ENCODE data around the gene LPCAT1. TPM values are rescaled to one million over a fixed set of nuclear protein-coding genes. Genes with fewer than 3 reads are reported as not detected.

Gene LPCAT1
- total and polyA plus RNA-seq, 2 of the 13 experiments (the other 11 are each of a cell fraction or from before 2014, with no cell fraction given) = 29.8 to 90.6 TPM

DNA sequence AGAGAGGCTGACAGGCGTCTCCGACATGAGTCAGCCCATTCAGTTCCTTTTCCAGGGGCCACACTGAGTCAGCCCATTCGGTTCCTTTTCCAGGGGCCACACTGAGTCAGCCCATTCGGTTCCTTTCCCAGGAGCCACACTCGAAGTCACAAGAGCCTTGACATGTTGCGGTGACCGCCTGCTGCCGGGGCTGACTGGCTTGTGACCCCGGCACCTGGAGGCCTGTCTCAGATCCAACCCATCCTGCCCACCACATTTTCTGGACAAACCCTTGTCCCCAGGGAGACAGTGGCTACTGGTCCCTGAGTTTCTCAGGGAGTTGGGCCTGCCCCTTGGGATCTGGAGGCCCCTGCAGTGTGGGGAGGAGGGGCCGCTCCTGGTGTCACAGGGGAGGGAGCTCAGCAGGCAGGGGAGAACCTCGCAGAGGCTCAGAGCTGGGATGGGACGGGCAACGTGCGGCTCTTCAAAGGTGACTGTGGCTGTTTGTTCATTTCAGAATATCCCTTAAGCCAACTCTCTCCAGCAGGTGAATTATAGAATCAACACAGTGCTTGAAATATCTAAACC lies 40.5 kb upstream of the LPCAT1 start (continued):
- TF ChIP-seq, protein P1, sequence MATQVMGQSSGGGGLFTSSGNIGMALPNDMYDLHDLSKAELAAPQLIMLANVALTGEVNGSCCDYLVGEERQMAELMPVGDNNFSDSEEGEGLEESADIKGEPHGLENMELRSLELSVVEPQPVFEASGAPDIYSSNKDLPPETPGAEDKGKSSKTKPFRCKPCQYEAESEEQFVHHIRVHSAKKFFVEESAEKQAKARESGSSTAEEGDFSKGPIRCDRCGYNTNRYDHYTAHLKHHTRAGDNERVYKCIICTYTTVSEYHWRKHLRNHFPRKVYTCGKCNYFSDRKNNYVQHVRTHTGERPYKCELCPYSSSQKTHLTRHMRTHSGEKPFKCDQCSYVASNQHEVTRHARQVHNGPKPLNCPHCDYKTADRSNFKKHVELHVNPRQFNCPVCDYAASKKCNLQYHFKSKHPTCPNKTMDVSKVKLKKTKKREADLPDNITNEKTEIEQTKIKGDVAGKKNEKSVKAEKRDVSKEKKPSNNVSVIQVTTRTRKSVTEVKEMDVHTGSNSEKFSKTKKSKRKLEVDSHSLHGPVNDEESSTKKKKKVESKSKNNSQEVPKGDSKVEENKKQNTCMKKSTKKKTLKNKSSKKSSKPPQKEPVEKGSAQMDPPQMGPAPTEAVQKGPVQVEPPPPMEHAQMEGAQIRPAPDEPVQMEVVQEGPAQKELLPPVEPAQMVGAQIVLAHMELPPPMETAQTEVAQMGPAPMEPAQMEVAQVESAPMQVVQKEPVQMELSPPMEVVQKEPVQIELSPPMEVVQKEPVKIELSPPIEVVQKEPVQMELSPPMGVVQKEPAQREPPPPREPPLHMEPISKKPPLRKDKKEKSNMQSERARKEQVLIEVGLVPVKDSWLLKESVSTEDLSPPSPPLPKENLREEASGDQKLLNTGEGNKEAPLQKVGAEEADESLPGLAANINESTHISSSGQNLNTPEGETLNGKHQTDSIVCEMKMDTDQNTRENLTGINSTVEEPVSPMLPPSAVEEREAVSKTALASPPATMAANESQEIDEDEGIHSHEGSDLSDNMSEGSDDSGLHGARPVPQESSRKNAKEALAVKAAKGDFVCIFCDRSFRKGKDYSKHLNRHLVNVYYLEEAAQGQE (IDR thresholded peaks at IDR 0.05; ENCODE audit: borderline replicate concordance in 1 of 2, low read depth in 1 of 2, low read length in 2 of 2) = no peak
- TF ChIP-seq, protein P2, sequence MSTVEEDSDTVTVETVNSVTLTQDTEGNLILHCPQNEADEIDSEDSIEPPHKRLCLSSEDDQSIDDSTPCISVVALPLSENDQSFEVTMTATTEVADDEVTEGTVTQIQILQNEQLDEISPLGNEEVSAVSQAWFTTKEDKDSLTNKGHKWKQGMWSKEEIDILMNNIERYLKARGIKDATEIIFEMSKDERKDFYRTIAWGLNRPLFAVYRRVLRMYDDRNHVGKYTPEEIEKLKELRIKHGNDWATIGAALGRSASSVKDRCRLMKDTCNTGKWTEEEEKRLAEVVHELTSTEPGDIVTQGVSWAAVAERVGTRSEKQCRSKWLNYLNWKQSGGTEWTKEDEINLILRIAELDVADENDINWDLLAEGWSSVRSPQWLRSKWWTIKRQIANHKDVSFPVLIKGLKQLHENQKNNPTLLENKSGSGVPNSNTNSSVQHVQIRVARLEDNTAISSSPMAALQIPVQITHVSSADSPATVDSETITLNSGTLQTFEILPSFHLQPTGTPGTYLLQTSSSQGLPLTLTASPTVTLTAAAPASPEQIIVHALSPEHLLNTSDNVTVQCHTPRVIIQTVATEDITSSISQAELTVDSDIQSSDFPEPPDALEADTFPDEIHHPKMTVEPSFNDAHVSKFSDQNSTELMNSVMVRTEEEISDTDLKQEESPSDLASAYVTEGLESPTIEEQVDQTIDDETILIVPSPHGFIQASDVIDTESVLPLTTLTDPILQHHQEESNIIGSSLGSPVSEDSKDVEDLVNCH (CRISPR knock-in tag; IDR thresholded peaks at IDR 0.05) = no peak
- TF ChIP-seq SOX5 (CRISPR knock-in tag; IDR thresholded peaks at IDR 0.05; ENCODE audit: borderline replicate concordance) = peak; percentile 15; the same call in 1 of the 2 replicates
- 0 out of 2 replicates have a peak, but pooled peaks have one; percentile 56 for TF ChIP-seq ZNF713 (CRISPR knock-in tag; IDR thresholded peaks at IDR 0.05)
- no peak for TF ChIP-seq EZH2 (conservative IDR thresholded peaks at IDR 0.05; ENCODE audit: low read depth, low read length)
- TF ChIP-seq SP4 (CRISPR knock-in tag; IDR thresholded peaks at IDR 0.05) = no peak
- no peak for TF ChIP-seq ZNF350 (CRISPR knock-in tag; IDR thresholded peaks at IDR 0.05; ENCODE audit: borderline replicate concordance, low read depth)
- no peak for TF ChIP-seq ATM (IDR thresholded peaks at IDR 0.05; ENCODE audit: borderline replicate concordance)
- no peak; the same call in 1 of the 2 replicates for TF ChIP-seq GFI1 (CRISPR knock-in tag; IDR thresholded peaks at IDR 0.05; ENCODE audit: borderline replicate concordance)
- TF ChIP-seq RBM39 (IDR thresholded peaks at IDR 0.05; ENCODE audit: low read depth, low read length, poor library complexity, severe bottlenecking) = no peak
- TF ChIP-seq, protein P3, sequence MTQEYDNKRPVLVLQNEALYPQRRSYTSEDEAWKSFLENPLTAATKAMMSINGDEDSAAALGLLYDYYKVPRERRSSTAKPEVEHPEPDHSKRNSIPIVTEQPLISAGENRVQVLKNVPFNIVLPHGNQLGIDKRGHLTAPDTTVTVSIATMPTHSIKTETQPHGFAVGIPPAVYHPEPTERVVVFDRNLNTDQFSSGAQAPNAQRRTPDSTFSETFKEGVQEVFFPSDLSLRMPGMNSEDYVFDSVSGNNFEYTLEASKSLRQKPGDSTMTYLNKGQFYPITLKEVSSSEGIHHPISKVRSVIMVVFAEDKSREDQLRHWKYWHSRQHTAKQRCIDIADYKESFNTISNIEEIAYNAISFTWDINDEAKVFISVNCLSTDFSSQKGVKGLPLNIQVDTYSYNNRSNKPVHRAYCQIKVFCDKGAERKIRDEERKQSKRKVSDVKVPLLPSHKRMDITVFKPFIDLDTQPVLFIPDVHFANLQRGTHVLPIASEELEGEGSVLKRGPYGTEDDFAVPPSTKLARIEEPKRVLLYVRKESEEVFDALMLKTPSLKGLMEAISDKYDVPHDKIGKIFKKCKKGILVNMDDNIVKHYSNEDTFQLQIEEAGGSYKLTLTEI (CRISPR knock-in tag; conservative IDR thresholded peaks at IDR 0.05) = no peak
- TF ChIP-seq, protein P4, sequence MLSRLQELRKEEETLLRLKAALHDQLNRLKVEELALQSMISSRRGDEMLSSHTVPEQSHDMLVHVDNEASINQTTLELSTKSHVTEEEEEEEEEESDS (CRISPR knock-in tag; IDR thresholded peaks at IDR 0.05; ENCODE audit: borderline replicate concordance) = no peak
- TF ChIP-seq ZNF552 (CRISPR knock-in tag; IDR thresholded peaks at IDR 0.05; ENCODE audit: borderline replicate concordance) = 0 out of 2 replicates have a peak, but pooled peaks have one; percentile 53
- TF ChIP-seq NCOA2 (CRISPR knock-in tag; IDR thresholded peaks at IDR 0.05) = peak; percentile 73
- TF ChIP-seq, protein P5, sequence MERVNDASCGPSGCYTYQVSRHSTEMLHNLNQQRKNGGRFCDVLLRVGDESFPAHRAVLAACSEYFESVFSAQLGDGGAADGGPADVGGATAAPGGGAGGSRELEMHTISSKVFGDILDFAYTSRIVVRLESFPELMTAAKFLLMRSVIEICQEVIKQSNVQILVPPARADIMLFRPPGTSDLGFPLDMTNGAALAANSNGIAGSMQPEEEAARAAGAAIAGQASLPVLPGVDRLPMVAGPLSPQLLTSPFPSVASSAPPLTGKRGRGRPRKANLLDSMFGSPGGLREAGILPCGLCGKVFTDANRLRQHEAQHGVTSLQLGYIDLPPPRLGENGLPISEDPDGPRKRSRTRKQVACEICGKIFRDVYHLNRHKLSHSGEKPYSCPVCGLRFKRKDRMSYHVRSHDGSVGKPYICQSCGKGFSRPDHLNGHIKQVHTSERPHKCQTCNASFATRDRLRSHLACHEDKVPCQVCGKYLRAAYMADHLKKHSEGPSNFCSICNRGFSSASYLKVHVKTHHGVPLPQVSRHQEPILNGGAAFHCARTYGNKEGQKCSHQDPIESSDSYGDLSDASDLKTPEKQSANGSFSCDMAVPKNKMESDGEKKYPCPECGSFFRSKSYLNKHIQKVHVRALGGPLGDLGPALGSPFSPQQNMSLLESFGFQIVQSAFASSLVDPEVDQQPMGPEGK (CRISPR knock-in tag; IDR thresholded peaks at IDR 0.05) = peak; percentile 60; the same call in 1 of the 2 replicates
- no peak for TF ChIP-seq KLF15 (CRISPR knock-in tag; IDR thresholded peaks at IDR 0.05; ENCODE audit: borderline replicate concordance)
- TF ChIP-seq MTA3 (CRISPR knock-in tag; IDR thresholded peaks at IDR 0.05) = no peak
- TF ChIP-seq ZNF496 (CRISPR knock-in tag; IDR thresholded peaks at IDR 0.05; ENCODE audit: insufficient replicate concordance) = no peak
- TF ChIP-seq ZFAT (CRISPR knock-in tag; conservative IDR thresholded peaks at IDR 0.05) = no peak

Data from HepG2 (cell line).